Prostate gland (tissue), 2 donors: ENCODE data around the gene SPX. TPM values are rescaled to one million over a fixed set of nuclear protein-coding genes. Genes with fewer than 3 reads are reported as not detected.

ENCODE experiments used
- DNase-seq: peaks from one replicate; pipeline ENCODE4 v3.0.0-alpha.2; 2019; ENCODE audit warnings: low spot score
- H3K27ac ChIP-seq, 2 donors: fragments of 200-600 bp; sonication (generic); 2 replicates each; pipeline ENCODE4 v1.5.1; 2017 to 2019
- H3K27me3 ChIP-seq: fragments of 200-600 bp; sonication (generic); replicated peaks from 2 replicates; pipeline ENCODE4 v1.5.1; 2019; ENCODE audit not compliant: insufficient read depth
- H3K36me3 ChIP-seq, 2 donors: fragments of 200-600 bp; sonication (generic); 1 replicate in 1 of 2; 2 replicates in 1 of 2; pipeline versions ENCODE4 v1.5.1 to v1.8.1; 2017 to 2019
- H3K4me1 ChIP-seq: fragments of 200-600 bp; sonication (generic); replicated peaks from 2 replicates; pipeline ENCODE4 v1.5.1; 2019
- H3K4me3 ChIP-seq, 2 donors: fragments of 200-600 bp; sonication (generic); 2 replicates each; pipeline ENCODE4 v1.5.1; 2017 to 2019
- H3K9me3 ChIP-seq: fragments of 200-600 bp; sonication (generic); 2 replicates; pipeline ENCODE4 v1.5.1; 2017
- POLR2A ChIP-seq: fragments of 450-650 bp; IDR thresholded peaks from one replicate; pipeline ENCODE4 v1.6.1; 2016; ENCODE audit warnings: antibody characterized with exemption, mild to moderate bottlenecking
- POLR2AphosphoS5 ChIP-seq: sonication (generic); formaldehyde crosslinking; IDR thresholded peaks from one replicate; pipeline ENCODE4 v1.6.1; 2017; ENCODE audit warnings: antibody characterized with exemption
- WGBS: methylation state at CpG from one replicate; pipeline ENCODE4 v1.1.5; 2018; 5-methylcytosine and 5-hydroxymethylcytosine counted together
- intact Hi-C: fragments of 100-400 bp; cut with DNase I; formaldehyde crosslinking; loops from one replicate; pipeline ENCODE4 v1.14.2; 2022
- total RNA-seq, 2 donors: library from RNA; depleted of rRNA; stranded (reverse); fragments of >200 nt; gene quantifications; one replicate each; pipeline ENCODE4 v1.1.0, GENCODE V29; 2016
- TF ChIP-seq, protein P1 (sequence below), 4 experiments: fragments of 200-600 bp in 2 of 4; fragments of 450-650 bp in 2 of 4; sonication (generic) in 2 of 4; IDR thresholded peaks; 1 replicate in 3 of 4; 2 replicates in 1 of 4; pipeline ENCODE4 v1.5.1; 2016 to 2019; ENCODE audit warnings: antibody characterized with exemption in 4 of 4, mild to moderate bottlenecking in 2 of 4, moderate library complexity in 2 of 4

The SPX gene
- total RNA-seq, 2 donors from 2014 or later = 0.51 TPM; not detected in 1

DNA sequence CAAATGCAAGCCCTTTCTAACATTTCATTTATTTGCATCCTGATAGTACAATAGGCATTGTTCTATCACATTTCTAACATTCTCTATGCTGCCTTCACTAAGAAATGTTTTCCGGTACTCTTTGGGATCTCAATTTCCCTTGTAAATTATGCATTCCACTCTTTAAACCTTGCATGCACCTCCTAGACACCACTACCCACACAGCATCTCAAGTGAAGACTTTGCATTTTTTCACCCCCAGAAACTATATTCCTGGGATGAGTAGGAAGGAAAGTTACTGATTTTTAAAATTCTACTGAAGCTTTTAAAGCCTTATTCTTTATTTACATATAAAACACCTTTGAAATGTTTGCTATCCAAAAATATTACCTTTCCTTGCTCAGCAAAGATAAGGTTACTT is 51.4 kb downstream of the SPX start:
- Histone ChIP-seq H3K27ac (no peak overlapping the region), H3K27me3 (no peaks in the 10 kb centered on the region), H3K4me1 (no peaks in the 10 kb centered on the region), H3K4me3 (no peak overlapping the region), H3K9me3 (no peaks in the 10 kb centered on the region), H3K36me3 (no peaks in the 10 kb centered on the region)
- TF ChIP-seq POLR2A (no peak), POLR2AphosphoS5 (no peak)
- TF ChIP-seq, protein P1, sequence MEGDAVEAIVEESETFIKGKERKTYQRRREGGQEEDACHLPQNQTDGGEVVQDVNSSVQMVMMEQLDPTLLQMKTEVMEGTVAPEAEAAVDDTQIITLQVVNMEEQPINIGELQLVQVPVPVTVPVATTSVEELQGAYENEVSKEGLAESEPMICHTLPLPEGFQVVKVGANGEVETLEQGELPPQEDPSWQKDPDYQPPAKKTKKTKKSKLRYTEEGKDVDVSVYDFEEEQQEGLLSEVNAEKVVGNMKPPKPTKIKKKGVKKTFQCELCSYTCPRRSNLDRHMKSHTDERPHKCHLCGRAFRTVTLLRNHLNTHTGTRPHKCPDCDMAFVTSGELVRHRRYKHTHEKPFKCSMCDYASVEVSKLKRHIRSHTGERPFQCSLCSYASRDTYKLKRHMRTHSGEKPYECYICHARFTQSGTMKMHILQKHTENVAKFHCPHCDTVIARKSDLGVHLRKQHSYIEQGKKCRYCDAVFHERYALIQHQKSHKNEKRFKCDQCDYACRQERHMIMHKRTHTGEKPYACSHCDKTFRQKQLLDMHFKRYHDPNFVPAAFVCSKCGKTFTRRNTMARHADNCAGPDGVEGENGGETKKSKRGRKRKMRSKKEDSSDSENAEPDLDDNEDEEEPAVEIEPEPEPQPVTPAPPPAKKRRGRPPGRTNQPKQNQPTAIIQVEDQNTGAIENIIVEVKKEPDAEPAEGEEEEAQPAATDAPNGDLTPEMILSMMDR (IDR thresholded peaks at IDR 0.05) = no peak
- 63% methylated on average over 1 of the region's 1 CpG for WGBS
- intact Hi-C loops = no loop called here
- DNase-seq = no peak

DNA sequence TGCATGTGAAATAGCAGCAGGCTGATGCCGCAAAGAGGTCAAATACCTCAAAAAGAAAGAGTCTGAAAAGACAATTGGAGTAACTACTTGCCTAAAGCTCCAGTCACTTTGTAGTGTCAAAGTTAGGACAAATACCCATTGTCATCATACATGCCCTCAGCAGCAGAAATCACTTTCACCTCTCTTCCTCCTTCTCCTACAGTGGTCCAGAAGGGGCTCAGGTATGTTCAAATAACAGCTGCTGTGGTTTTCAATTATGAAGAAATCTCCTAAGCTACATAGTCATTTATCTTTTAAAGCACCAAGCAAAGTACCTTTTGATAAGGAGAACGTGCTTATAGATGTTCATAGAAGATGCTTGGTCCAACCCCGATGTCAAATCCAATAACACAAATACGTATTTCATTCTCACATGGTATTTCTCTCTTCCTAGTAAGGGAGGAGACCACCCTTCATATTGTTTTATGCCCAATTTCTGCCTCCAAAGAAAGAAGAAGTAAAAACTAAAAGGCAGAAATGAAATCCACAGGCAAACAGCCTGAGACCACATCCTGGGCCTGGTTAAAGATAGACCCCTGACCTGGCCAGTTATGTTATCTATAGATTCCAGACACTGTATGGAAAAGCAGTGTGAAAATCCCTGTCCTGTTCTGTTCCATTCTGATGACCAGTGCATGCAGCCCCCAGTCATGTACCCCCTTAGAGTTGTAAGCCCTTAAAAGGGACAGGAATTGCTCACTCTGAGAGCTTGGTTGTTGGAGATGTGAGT is 54.8 kb downstream of the SPX start:
- no peak for DNase-seq
- intact Hi-C loops = no loop called here
- WGBS = 87% methylated on average over 4 of the region's 4 CpGs
- Histone ChIP-seq H3K27me3 (no peaks in the 10 kb centered on the region), H3K36me3 (no peaks in the 10 kb centered on the region), H3K27ac (no peak overlapping the region), H3K4me3 (no peak overlapping the region), H3K4me1 (no peaks in the 10 kb centered on the region), H3K9me3 (no peaks in the 10 kb centered on the region)
- TF ChIP-seq POLR2A = no peak
- no peak for TF ChIP-seq POLR2AphosphoS5

Other genes starting within 250 kb of the SPX start
- 1 to 10 TPM; 1.9 to 2.3 TPM for gene SLCO1A2, start 191.4 kb upstream of the SPX start, total RNA-seq
- gene IAPP, start 153.4 kb upstream of the SPX start, total RNA-seq = not detected
- 10 to 100 TPM; 19.0 to 27.5 TPM for gene PYROXD1, start 88.6 kb upstream of the SPX start, total RNA-seq
- 10 to 100 TPM; 19.8 to 23.3 TPM for gene RECQL, start 24.7 kb upstream of the SPX start, total RNA-seq
- 10 to 100 TPM; 13.9 to 21.0 TPM for gene GOLT1B, start 24.5 kb upstream of the SPX start, total RNA-seq
- not detected for gene GYS2, start 78.6 kb downstream of the SPX start, total RNA-seq
- gene LDHB, start 131.5 kb downstream of the SPX start, total RNA-seq = 100 to 1,000 TPM; 249 to 280 TPM
- 10 to 100 TPM in 1 of 2 donors, 1 to 10 TPM in 1; 9.2 to 10.3 TPM for gene KCNJ8, start 248.4 kb downstream of the SPX start, total RNA-seq